H1 (cell line): ENCODE measurements around the gene IL18R1. TPM values are rescaled to one million over a fixed set of nuclear protein-coding genes. Genes with fewer than 3 reads are reported as not detected.

ENCODE experiments used
- CTCF ChIA-PET: fragments of 300-600 bp; sonication (Branson Sonifier 250); formaldehyde crosslinking; loops from one replicate; lab custom pipeline; 2021; ENCODE audit not compliant: partially characterized antibody; lab: Charles Lee
- POLR2A ChIA-PET: fragments of 300-600 bp; sonication (Branson Sonifier 250); formaldehyde crosslinking; loops from one replicate; lab custom pipeline; 2021; ENCODE audit warnings: inconsistent platforms; ENCODE audit not compliant: partially characterized antibody; lab: Charles Lee
- DNase-seq, 2 experiments: peaks; one replicate each; pipeline versions ENCODE4 v3.0.0 to v3.0.0-alpha.2; 2010 to 2022; ENCODE audit warnings: low spot score in 2 of 2, low read depth in 1 of 2, mixed read lengths in 1 of 2
- FAIRE-seq: peaks from 2 replicates; lab custom pipeline; 2011; peaks lifted over from hg19 to GRCh38; lab: Jason Lieb, UNC
- H2AFZ ChIP-seq: 2 replicates; pipeline ENCODE4 v1.8.1; 2012; ENCODE audit warnings: low read length, inconsistent platforms
- H2AK5ac ChIP-seq: 2 replicates; pipeline ENCODE4 v1.6.1; 2013; ENCODE audit warnings: low read depth, low read length
- H2BK120ac ChIP-seq: replicated peaks from 2 replicates; pipeline ENCODE3; 2013; ENCODE audit warnings: low read depth, low read length, inconsistent platforms
- H2BK12ac ChIP-seq: 2 replicates; pipeline ENCODE4 v1.6.1; 2013; ENCODE audit warnings: low read depth, low read length
- H2BK15ac ChIP-seq: 2 replicates; pipeline ENCODE4 v1.6.1; 2013; ENCODE audit warnings: low read length
- H2BK20ac ChIP-seq: 2 replicates; pipeline ENCODE4 v1.6.1; 2013; ENCODE audit warnings: low read length
- H2BK5ac ChIP-seq: 2 replicates; pipeline ENCODE4 v1.6.1; 2013; ENCODE audit warnings: low read depth, low read length
- H3K14ac ChIP-seq: 2 replicates; pipeline ENCODE4 v1.6.1; 2013; ENCODE audit warnings: inconsistent platforms; ENCODE audit not compliant: insufficient read length
- H3K18ac ChIP-seq: 2 replicates; pipeline ENCODE4 v1.6.1; 2013; ENCODE audit warnings: low read length; ENCODE audit errors: extremely low read depth
- H3K23ac ChIP-seq: 2 replicates; pipeline ENCODE4 v1.6.1; 2013; ENCODE audit warnings: inconsistent platforms; ENCODE audit not compliant: insufficient read length
- H3K23me2 ChIP-seq: 2 replicates; pipeline ENCODE4 v1.6.1; 2013; ENCODE audit warnings: low read depth, low read length
- H3K27ac ChIP-seq: 2 replicates; pipeline ENCODE4 v1.6.1; 2011; ENCODE audit warnings: low read depth, low read length, inconsistent platforms
- H3K27me3 ChIP-seq, 4 experiments: replicated peaks in 1 of 4; 1 replicate in 1 of 4; 2 replicates in 3 of 4; pipeline versions ENCODE4 v1.6.1 to v1.8.1; 2011 to 2013; ENCODE audit warnings: low read length in 3 of 4, mild to moderate bottlenecking in 3 of 4, inconsistent platforms in 2 of 4, mixed read lengths in 2 of 4, moderate library complexity in 1 of 4; ENCODE audit not compliant: control insufficient read depth in 3 of 4, insufficient read depth in 3 of 4; ENCODE audit errors: extremely low read depth in 1 of 4
- H3K36me3 ChIP-seq, 4 experiments: 2 replicates each; pipeline versions ENCODE4 v1.6.1 to v1.8.1; 2011 to 2013; ENCODE audit warnings: mild to moderate bottlenecking in 4 of 4, low read length in 3 of 4, moderate library complexity in 2 of 4, control low read depth in 1 of 4, inconsistent platforms in 1 of 4; ENCODE audit not compliant: insufficient read depth in 4 of 4, control insufficient read depth in 2 of 4
- H3K4ac ChIP-seq: replicated peaks from 2 replicates; pipeline ENCODE3; 2013; ENCODE audit warnings: low read length, low read depth, mixed read lengths, inconsistent platforms; ENCODE audit not compliant: insufficient read length
- H3K4me1 ChIP-seq, 4 experiments: replicated peaks in 1 of 4; 1 replicate in 1 of 4; 2 replicates in 3 of 4; pipeline versions ENCODE4 v1.6.1 to v1.8.1; 2011 to 2013; ENCODE audit warnings: low read length in 3 of 4, inconsistent platforms in 2 of 4, mixed read lengths in 1 of 4; ENCODE audit not compliant: insufficient read depth in 4 of 4, control insufficient read depth in 3 of 4
- H3K4me2 ChIP-seq, 2 experiments: 2 replicates each; pipeline versions ENCODE4 v1.6.1 to v1.8.1; 2011 to 2013; ENCODE audit warnings: low read depth in 2 of 2, low read length in 2 of 2, control low read depth in 1 of 2, inconsistent platforms in 1 of 2, mild to moderate bottlenecking in 1 of 2; ENCODE audit not compliant: insufficient read depth in 1 of 2
- H3K4me3 ChIP-seq, 4 experiments: fragments of 200-600, 300-600 bp in 1 of 4; sonication (generic), shearing (Covaris generic), sonication (Bioruptor Twin) in 1 of 4; 2 replicates each; pipeline versions ENCODE4 v1.5.1 to v1.8.1; 2011 to 2016; ENCODE audit warnings: low read length in 4 of 4, low read depth in 3 of 4, control low read depth in 2 of 4, inconsistent platforms in 2 of 4, mild to moderate bottlenecking in 2 of 4, mixed read lengths in 1 of 4, moderate library complexity in 1 of 4; ENCODE audit not compliant: insufficient read depth in 2 of 4; ENCODE audit errors: extremely low read depth in 1 of 4
- H3K56ac ChIP-seq: replicated peaks from 2 replicates; pipeline ENCODE3; 2013; ENCODE audit warnings: low read depth, mild to moderate bottlenecking, mixed read lengths, low read length, inconsistent platforms; ENCODE audit not compliant: insufficient read length
- H3K79me1 ChIP-seq: 2 replicates; pipeline ENCODE4 v1.6.1; 2013; ENCODE audit warnings: low read depth, low read length, control low read depth
- H3K79me2 ChIP-seq, 2 experiments: 2 replicates each; pipeline versions ENCODE4 v1.6.1 to v1.8.1; 2012 to 2013; ENCODE audit warnings: low read length in 2 of 2, mild to moderate bottlenecking in 2 of 2, inconsistent platforms in 1 of 2; ENCODE audit not compliant: insufficient read depth in 2 of 2, control insufficient read depth in 1 of 2
- H3K9ac ChIP-seq, 4 experiments: replicated peaks in 1 of 4; 1 replicate in 1 of 4; 2 replicates in 3 of 4; pipeline versions ENCODE4 v1.6.1 to v1.8.1; 2011 to 2013; ENCODE audit warnings: low read depth in 3 of 4, low read length in 3 of 4, control low read depth in 2 of 4, mild to moderate bottlenecking in 2 of 4, moderate library complexity in 2 of 4, inconsistent platforms in 1 of 4; ENCODE audit errors: extremely low read depth in 1 of 4
- H3K9me3 ChIP-seq, 2 experiments: 2 replicates each; pipeline versions ENCODE4 v1.6.1 to v1.8.1; 2012 to 2013; ENCODE audit warnings: mild to moderate bottlenecking in 2 of 2, moderate library complexity in 2 of 2, control low read depth in 1 of 2, inconsistent platforms in 1 of 2, low read depth in 1 of 2, low read length in 1 of 2, mixed read lengths in 1 of 2; ENCODE audit not compliant: insufficient read depth in 2 of 2
- H4K20me1 ChIP-seq, 2 experiments: replicated peaks in 1 of 2; 2 replicates each; pipeline versions ENCODE3 to v1.8.1; 2011 to 2013; ENCODE audit warnings: inconsistent platforms in 2 of 2, low read length in 2 of 2, mild to moderate bottlenecking in 1 of 2; ENCODE audit not compliant: insufficient read depth in 2 of 2, control insufficient read depth in 1 of 2
- H4K5ac ChIP-seq: 2 replicates; pipeline ENCODE4 v1.6.1; 2013; ENCODE audit warnings: low read length, low read depth, mixed read lengths, inconsistent platforms; ENCODE audit not compliant: insufficient read length
- H4K8ac ChIP-seq: 2 replicates; pipeline ENCODE4 v1.8.0; 2013; ENCODE audit warnings: mild to moderate bottlenecking, moderate library complexity, low read length, inconsistent platforms; ENCODE audit not compliant: insufficient read depth; ENCODE audit errors: extremely low read depth
- H4K91ac ChIP-seq: replicated peaks from 2 replicates; pipeline ENCODE3; 2013; ENCODE audit warnings: low read length, mixed read lengths, inconsistent platforms; ENCODE audit not compliant: insufficient read length
- CHD1 ChIP-seq: IDR thresholded peaks from 2 replicates; pipeline ENCODE4 v1.6.1; 2012; ENCODE audit warnings: low read depth, low read length, improper control_type of control experiment
- RNF2 ChIP-seq: fragments of 200-900, 300-1000 bp; sonication (generic); IDR thresholded peaks from 2 replicates; pipeline ENCODE4 v1.7.1; 2016; ENCODE audit warnings: borderline replicate concordance, low read depth, mild to moderate bottlenecking, antibody characterized with exemption, low read length; ENCODE audit not compliant: poor library complexity, severe bottlenecking; ENCODE audit errors: missing control alignments
- TCF12 ChIP-seq: IDR thresholded peaks from 2 replicates; pipeline ENCODE4 v1.6.1; 2011; ENCODE audit warnings: low read depth, mild to moderate bottlenecking, low read length
- WGBS, 2 experiments: shearing (Covaris generic) in 1 of 2; methylation state at CpG; one replicate each; pipeline versions ENCODE4 v1.1.6 to v1.1.7; 2013 to 2015; ENCODE audit warnings: low lambda C conversion rate in 2 of 2, mixed read lengths in 2 of 2, inconsistent platforms in 1 of 2, low coverage in 1 of 2, missing lambda C conversion rate in 1 of 2; ENCODE audit not compliant: insufficient replicate concordance in 2 of 2, insufficient coverage in 1 of 2, insufficient read length in 1 of 2; ENCODE audit errors: extremely low coverage in 1 of 2, missing lambda C conversion rate in 1 of 2; 5-methylcytosine and 5-hydroxymethylcytosine counted together
- polyA plus RNA-seq, 7 experiments: library from polyadenylated mRNA; depleted of rRNA in 3 of 7; stranded (reverse) in 5 of 7; unstranded in 2 of 7; fragments of >200 nt in 5 of 7; fragments of 200-250 nt in 2 of 7; gene quantifications; 1 replicate in 5 of 7; 2 replicates in 1 of 7; 4 replicates in 1 of 7; pipeline versions ENCODE4 v1.2.1 to v1.2.3, GENCODE V29; 2011 to 2013; ENCODE audit warnings: missing spikeins in 2 of 7, mixed read lengths in 2 of 7
- total RNA-seq: library from RNA; stranded (reverse); fragmentation: NEBNext Ultra II Directional; extraction: Animal tissue kit (Norgen Biotek cat#: 25700); gene quantifications from 2 replicates; pipeline ENCODE4 v1.2.1, GENCODE V29; 2021

The IL18R1 gene
- total and polyA plus RNA-seq, 2 of the 8 experiments (the other 6 are each of a cell fraction or from before 2014, with no cell fraction given), result 0.54 TPM; not detected in 1

DNA sequence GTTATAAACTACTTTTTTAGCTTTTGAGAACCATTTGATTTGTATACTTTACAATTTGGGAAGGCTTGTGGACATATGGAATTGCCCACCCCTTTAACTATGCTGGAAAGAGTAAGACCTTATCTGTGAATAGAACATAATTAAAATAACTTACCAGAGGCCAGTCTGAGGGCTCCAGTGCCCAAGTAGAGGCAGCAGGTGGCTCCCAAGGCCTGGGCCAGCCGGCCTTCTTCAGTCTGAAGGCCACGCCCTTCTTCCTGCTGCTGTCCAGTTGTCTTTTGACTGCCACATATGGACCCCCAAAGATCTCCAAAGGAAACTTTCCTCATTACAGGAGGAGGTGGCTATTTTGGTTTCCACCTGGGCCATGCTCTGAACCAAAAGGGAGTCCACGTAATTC, 55.4 kb downstream of the IL18R1 start:
- Histone ChIP-seq H3K14ac (no peak overlapping the region), H2BK20ac (no peak overlapping the region), H4K20me1 (no peaks in the 10 kb centered on the region), H2BK12ac (no peak overlapping the region), H4K5ac (no peak overlapping the region), H3K18ac (no peak overlapping the region), H4K91ac (no peak overlapping the region), H3K56ac (no peak overlapping the region), H3K27me3 (no peaks in the 10 kb centered on the region), H3K4me1 (no peaks in the 10 kb centered on the region), H3K23me2 (no peaks in the 10 kb centered on the region), H2BK5ac (no peak overlapping the region), H3K23ac (no peak overlapping the region), H2AK5ac (no peak overlapping the region), H3K4me2 (no peak overlapping the region), H3K36me3 (peaks cover 0 to 3% (median 0%) of the 10 kb centered on the region in 4 experiments; a peak in 1 of 8 replicates), H2BK120ac (no peak overlapping the region), H3K79me1 (no peaks in the 10 kb centered on the region), H3K9ac (no peak overlapping the region), H3K4ac (no peak overlapping the region), H2AFZ (no peak overlapping the region), H3K9me3 (peaks cover 20 to 23% of the 10 kb centered on the region in 2 experiments), H3K4me3 (no peak overlapping the region), H3K79me2 (no peaks in the 10 kb centered on the region), H3K27ac (no peak overlapping the region), H4K8ac (no peak overlapping the region), H2BK15ac (no peak overlapping the region)
- FAIRE-seq, result no peak
- ChIA-PET CTCF (interaction anchor here (0.8 kb wide), 1 partner anchor 14 kb away, joined by 3 read pairs; no protein-coding TSS in a partner anchor), POLR2A (no interaction called here)
- 96% methylated on average over 3 of the region's 3 CpGs; no CpG with 5 or more reads in 1 of the 2 experiments for WGBS, 2 experiments
- TF ChIP-seq TCF12, result no peak
- TF ChIP-seq RNF2, result no peak
- TF ChIP-seq CHD1, result no peak
- DNase-seq, result no peak
